Measurements from ENCODE around the gene LRCH4. TPM values are rescaled to one million over a fixed set of nuclear protein-coding genes. Genes with fewer than 3 reads are reported as not detected.

The LRCH4 gene
- total RNA-seq, 6 donors from 2014 or later = 88.5 to 493 (median 121) TPM

Small RNA genes within 50 kb of the gene (small RNA-seq; reads per million reads assigned to genes)
- gene RN7SL416P (0 reads per million in 4 donors), gene SAP25 (0 to 0.29 (median 0) reads per million in 4 donors)

Other genes with a start within 250 kb of the LRCH4 start
- 100 to 1,000 TPM in 1 of 6 donors, 10 to 100 TPM in 5; 18.4 to 259 (median 39.9) TPM for gene PILRB, start 228.0 kb downstream of the LRCH4 start, total RNA-seq
- 10 to 100 TPM; 15.2 to 52.4 (median 24.2) TPM for gene PILRA, start 212.6 kb downstream of the LRCH4 start, total RNA-seq
- gene ZCWPW1, start 157.4 kb downstream of the LRCH4 start, total RNA-seq = 1 to 10 TPM; 3.8 to 6.3 (median 5.2) TPM
- 10 to 100 TPM; 19.3 to 45.4 (median 37.9) TPM for gene MEPCE, start 156.3 kb downstream of the LRCH4 start, total RNA-seq
- 10 to 100 TPM; 24.3 to 56.8 (median 30.0) TPM for gene PPP1R35, start 149.6 kb downstream of the LRCH4 start, total RNA-seq
- 1 to 10 TPM in 2 of 6 donors, under 1 TPM in 2, not detected in 2; 0.59 to 2.1 (median 1.3) TPM for gene SPACDR, start 121.9 kb downstream of the LRCH4 start, total RNA-seq
- gene TSC22D4, start 106.9 kb downstream of the LRCH4 start, total RNA-seq = 10 to 100 TPM; 25.7 to 91.2 (median 69.0) TPM
- gene NYAP1, start 102.2 kb downstream of the LRCH4 start, total RNA-seq = 1 to 10 TPM in 2 of 6 donors, under 1 TPM in 3, not detected in 1; 0.15 to 1.4 (median 0.89) TPM
- gene AGFG2, start 46.9 kb downstream of the LRCH4 start, total RNA-seq = 10 to 100 TPM; 14.3 to 33.1 (median 20.4) TPM
- 10 to 100 TPM in 3 of 6 donors, 1 to 10 TPM in 3; 1.2 to 18.9 (median 12.7) TPM for gene SAP25, start 12.2 kb downstream of the LRCH4 start, total RNA-seq
- gene FBXO24, start 199 bp upstream of the LRCH4 start, total RNA-seq = 1 to 10 TPM in 1 of 6 donors, under 1 TPM in 2, not detected in 3; 0.63 to 4.2 (median 0.77) TPM
- 100 to 1,000 TPM in 2 of 6 donors, 10 to 100 TPM in 4; 15.2 to 115 (median 47.3) TPM for gene PCOLCE, start 16.2 kb upstream of the LRCH4 start, total RNA-seq
- 10 to 100 TPM in 5 of 6 donors, 1 to 10 TPM in 1; 9.9 to 25.8 (median 16.0) TPM for gene MOSPD3, start 26.4 kb upstream of the LRCH4 start, total RNA-seq
- 1 to 10 TPM in 1 of 6 donors, under 1 TPM in 4, not detected in 1; 0.20 to 2.1 (median 0.89) TPM for gene TFR2, start 55.4 kb upstream of the LRCH4 start, total RNA-seq
- not detected for gene ACTL6B, start 70.3 kb upstream of the LRCH4 start, total RNA-seq
- 100 to 1,000 TPM; 153 to 291 (median 278) TPM for gene GNB2, start 87.6 kb upstream of the LRCH4 start, total RNA-seq
- 100 to 1,000 TPM in 1 of 6 donors, 10 to 100 TPM in 5; 18.7 to 151 (median 52.9) TPM for gene GIGYF1, start 108.1 kb upstream of the LRCH4 start, total RNA-seq
- 10 to 100 TPM in 5 of 6 donors, 1 to 10 TPM in 1; 9.4 to 32.5 (median 22.2) TPM for gene POP7, start 120.0 kb upstream of the LRCH4 start, total RNA-seq
- under 1 TPM in 1 of 6 donors, not detected in 5; 0.20 TPM for gene EPO, start 134.3 kb upstream of the LRCH4 start, total RNA-seq
- gene ZAN, start 147.5 kb upstream of the LRCH4 start, total RNA-seq = not detected
- gene EPHB4, start 241.4 kb upstream of the LRCH4 start, total RNA-seq = 10 to 100 TPM; 36.7 to 96.5 (median 56.6) TPM

All from upper lobe of left lung (tissue), 6 donors.